Hepatocyte (in vitro differentiated cells): ENCODE results near the gene VRK3. TPM values are rescaled to one million over a fixed set of nuclear protein-coding genes. Genes with fewer than 3 reads are reported as not detected.

Experiments
- DNase-seq: peaks from one replicate; pipeline ENCODE4 v3.0.0-alpha.2; 2016; ENCODE audit warnings: low spot score
- H2AFZ ChIP-seq: fragments of 200-600 bp; sonication (generic); 2 replicates; pipeline ENCODE4 v1.6.0; 2016; ENCODE audit warnings: antibody characterized with exemption, mild to moderate bottlenecking
- H3K27ac ChIP-seq: fragments of 200-600 bp; sonication (generic); 2 replicates; pipeline ENCODE4 v1.5.1; 2016; ENCODE audit warnings: mild to moderate bottlenecking
- H3K27me3 ChIP-seq: fragments of 200-600 bp; sonication (generic); 2 replicates; pipeline ENCODE4 v1.6.1; 2016
- H3K36me3 ChIP-seq: fragments of 200-600 bp; sonication (generic); replicated peaks from 2 replicates; pipeline ENCODE4 v1.5.1; 2016; ENCODE audit warnings: low read depth; ENCODE audit not compliant: insufficient read depth
- H3K4me1 ChIP-seq: fragments of 200-600 bp; sonication (generic); 2 replicates; pipeline ENCODE4 v1.5.1; 2016; ENCODE audit warnings: mild to moderate bottlenecking, moderate library complexity; ENCODE audit not compliant: insufficient read depth
- H3K4me2 ChIP-seq: fragments of 200-600 bp; sonication (generic); 2 replicates; pipeline ENCODE4 v1.6.0; 2016
- H3K4me3 ChIP-seq: fragments of 200-600 bp; sonication (generic); 2 replicates; pipeline ENCODE4 v1.5.1; 2016; ENCODE audit warnings: mild to moderate bottlenecking
- H3K79me2 ChIP-seq: fragments of 200-600 bp; sonication (generic); 2 replicates; pipeline ENCODE4 v1.6.0; 2017; ENCODE audit warnings: mild to moderate bottlenecking
- H3K9me2 ChIP-seq: fragments of 200-600 bp; sonication (generic); replicated peaks from 2 replicates; pipeline ENCODE4 v1.6.0; 2017; ENCODE audit warnings: mild to moderate bottlenecking; ENCODE audit not compliant: insufficient read depth
- H3K9me3 ChIP-seq: fragments of 200-600 bp; sonication (generic); 2 replicates; pipeline ENCODE4 v1.5.1; 2016; ENCODE audit warnings: low read depth, mild to moderate bottlenecking
- H4K20me1 ChIP-seq: fragments of 200-600 bp; sonication (generic); 2 replicates; pipeline ENCODE4 v1.6.0; 2016; ENCODE audit warnings: mild to moderate bottlenecking; ENCODE audit not compliant: insufficient read depth, poor library complexity, severe bottlenecking
- CTCF ChIP-seq: fragments of 200-600 bp; sonication (generic); IDR thresholded peaks from 2 replicates; pipeline ENCODE4 v1.5.1; 2016; ENCODE audit warnings: antibody characterized with exemption, mild to moderate bottlenecking; ENCODE audit not compliant: poor library complexity
- EZH2 ChIP-seq: fragments of 200-600 bp; sonication (generic); IDR thresholded peaks from 2 replicates; pipeline ENCODE4 v1.6.1; 2016; ENCODE audit warnings: antibody characterized with exemption, mild to moderate bottlenecking, borderline replicate concordance
- EZH2phosphoT487 ChIP-seq: fragments of 200-600 bp; sonication (generic); IDR thresholded peaks from one replicate; pipeline ENCODE4 v1.6.1; 2018; ENCODE audit warnings: antibody characterized with exemption, mild to moderate bottlenecking, low read depth, moderate library complexity; ENCODE audit not compliant: unreplicated experiment, severe bottlenecking
- WGBS: methylation state at CpG from one replicate; pipeline ENCODE4 v1.1.6; 2016; ENCODE audit warnings: low lambda C conversion rate; ENCODE audit errors: missing lambda C conversion rate; 5-methylcytosine and 5-hydroxymethylcytosine counted together
- polyA plus RNA-seq: library from polyadenylated mRNA; unstranded; fragments of >200 nt; fragmentation: Nextera tagmentation; extraction: Ambion mirVana; gene quantifications from 2 replicates; pipeline ENCODE4 v1.2.1, GENCODE V29; 2016
- total RNA-seq: library from RNA; depleted of rRNA; stranded (reverse); fragments of >200 nt; gene quantifications from 2 replicates; pipeline ENCODE4 v1.2.3, GENCODE V29; 2014

Gene VRK3
- total and polyA plus RNA-seq, 2 experiments from 2014 or later: 39.7 to 42.3 TPM

- Histone ChIP-seq H3K36me3 (no peaks in the 10 kb centered on the region), H3K4me1 (no peaks in the 10 kb centered on the region), H3K9me3 (no peaks in the 10 kb centered on the region), H2AFZ (no peak overlapping the region), H3K27me3 (no peaks in the 10 kb centered on the region), H3K79me2 (no peaks in the 10 kb centered on the region), H3K27ac (no peak overlapping the region), H3K4me3 (no peak overlapping the region), H3K4me2 (no peak overlapping the region), H4K20me1 (no peaks in the 10 kb centered on the region), H3K9me2 (no peaks in the 10 kb centered on the region)
- 93% methylated on average over 6 of the region's 6 CpGs for WGBS
- TF ChIP-seq CTCF (no peak), EZH2phosphoT487 (no peak), EZH2 (no peak)
- no peak for DNase-seq
These were observed 25.7 kb downstream of the VRK3 start for GRCh38 chr19:49999371-50000010.

- no peak for DNase-seq
- H3K9me3 ChIP-seq: no peaks in the 10 kb centered on the region
- H3K27ac ChIP-seq: no peak overlapping the region
- 83% methylated on average over 5 of the region's 5 CpGs for WGBS
- no peaks in the 10 kb centered on the region for H3K27me3 ChIP-seq
- H2AFZ ChIP-seq: no peak overlapping the region
- no peak overlapping the region for H3K4me2 ChIP-seq
- no peaks in the 10 kb centered on the region for H3K9me2 ChIP-seq
- no peak overlapping the region for H3K4me3 ChIP-seq
- H3K4me1 ChIP-seq: no peaks in the 10 kb centered on the region
- no peaks in the 10 kb centered on the region for H3K79me2 ChIP-seq
- no peak for TF ChIP-seq EZH2
- TF ChIP-seq EZH2phosphoT487: no peak
- TF ChIP-seq CTCF: no peak
- H4K20me1 ChIP-seq: no peaks in the 10 kb centered on the region
- no peaks in the 10 kb centered on the region for H3K36me3 ChIP-seq
These were observed 27.5 kb downstream of the VRK3 start for GRCh38 chr19:49997709-49998108.

- WGBS: 94% methylated on average over 9 of the region's 9 CpGs
- no peaks in the 10 kb centered on the region for H3K36me3 ChIP-seq
These were observed 36.7 kb downstream of the VRK3 start for GRCh38 chr19:49988433-49988832.

More at GRCh38 chr19:49988433-49988832, 36.7 kb downstream of the VRK3 start:
- Histone ChIP-seq H3K4me1 (peaks cover 2% of the 10 kb centered on the region), H2AFZ (no peak overlapping the region), H3K9me2 (no peaks in the 10 kb centered on the region), H3K27ac (no peak overlapping the region), H3K4me3 (no peak overlapping the region), H3K9me3 (no peaks in the 10 kb centered on the region), H4K20me1 (no peaks in the 10 kb centered on the region), H3K79me2 (no peaks in the 10 kb centered on the region), H3K27me3 (no peaks in the 10 kb centered on the region), H3K4me2 (no peak overlapping the region)
- no peak for TF ChIP-seq EZH2phosphoT487
- no peak for TF ChIP-seq CTCF
- no peak for TF ChIP-seq EZH2
- no peak for DNase-seq
